Uterus (tissue), 2 donors: ENCODE measurements around the gene TP53I3.

ENCODE experiments used
- POLR2A ChIP-seq, 2 donors: fragments of 450-650 bp; IDR thresholded peaks; one replicate each; pipeline ENCODE4 v1.6.1; 2016; ENCODE audit warnings: antibody characterized with exemption in 2 of 2, mild to moderate bottlenecking in 1 of 2, moderate library complexity in 1 of 2
- TF ChIP-seq, protein P1 (sequence below), 4 experiments: fragments of 200-600 bp in 2 of 4; fragments of 450-650 bp in 2 of 4; sonication (generic) in 2 of 4; IDR thresholded peaks; one replicate each; pipeline ENCODE4 v1.5.1; 2016 to 2019; ENCODE audit warnings: antibody characterized with exemption in 4 of 4, mild to moderate bottlenecking in 2 of 4, moderate library complexity in 1 of 4

DNA sequence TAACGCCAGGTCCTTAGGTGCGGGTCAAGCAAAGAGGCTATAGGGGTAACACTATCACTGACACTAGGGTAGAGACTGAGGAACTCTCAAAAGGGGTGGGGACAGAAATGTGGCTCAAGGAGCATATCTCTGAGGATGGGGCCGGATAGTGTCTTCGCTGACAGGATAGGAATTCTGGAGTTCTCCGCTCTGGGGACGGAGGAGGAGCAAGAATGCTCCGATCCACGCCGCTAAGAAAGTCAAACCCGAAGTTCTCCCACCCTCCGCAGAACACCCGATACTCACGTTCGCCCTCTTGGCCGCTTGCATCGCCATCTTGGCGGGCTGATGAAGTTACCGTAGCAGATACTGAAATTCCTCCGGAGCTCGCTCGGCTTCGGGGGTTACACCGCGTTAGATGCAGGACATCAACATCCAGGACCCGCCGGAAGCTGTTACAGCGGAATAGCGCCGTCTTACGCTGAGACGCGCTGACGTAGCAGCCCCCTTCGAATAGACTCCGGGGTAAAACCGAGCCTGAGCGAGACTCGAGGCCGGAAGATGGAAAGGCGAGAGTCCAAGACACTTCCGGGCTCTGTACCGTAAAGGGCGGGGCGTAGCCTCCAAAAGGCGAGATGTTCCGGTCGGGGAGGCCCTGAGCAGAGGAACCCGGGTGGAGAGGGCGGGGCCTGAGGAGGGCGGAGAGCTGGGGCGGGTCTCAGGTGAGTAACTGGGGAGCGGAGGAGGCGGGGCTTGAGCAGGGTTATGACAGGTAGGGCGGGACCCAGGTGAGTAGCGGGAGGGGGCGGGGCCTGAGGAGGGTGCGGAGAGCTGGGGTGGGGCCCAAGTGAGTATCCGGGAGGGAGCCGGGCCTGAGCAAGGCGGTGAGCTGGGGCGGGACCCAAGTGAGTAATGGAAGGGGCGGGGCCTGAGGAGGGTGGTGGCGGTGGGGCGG lies 8.5 kb downstream of the TP53I3 start, which contains the start of gene SF3B6:
- TF ChIP-seq, protein P1, sequence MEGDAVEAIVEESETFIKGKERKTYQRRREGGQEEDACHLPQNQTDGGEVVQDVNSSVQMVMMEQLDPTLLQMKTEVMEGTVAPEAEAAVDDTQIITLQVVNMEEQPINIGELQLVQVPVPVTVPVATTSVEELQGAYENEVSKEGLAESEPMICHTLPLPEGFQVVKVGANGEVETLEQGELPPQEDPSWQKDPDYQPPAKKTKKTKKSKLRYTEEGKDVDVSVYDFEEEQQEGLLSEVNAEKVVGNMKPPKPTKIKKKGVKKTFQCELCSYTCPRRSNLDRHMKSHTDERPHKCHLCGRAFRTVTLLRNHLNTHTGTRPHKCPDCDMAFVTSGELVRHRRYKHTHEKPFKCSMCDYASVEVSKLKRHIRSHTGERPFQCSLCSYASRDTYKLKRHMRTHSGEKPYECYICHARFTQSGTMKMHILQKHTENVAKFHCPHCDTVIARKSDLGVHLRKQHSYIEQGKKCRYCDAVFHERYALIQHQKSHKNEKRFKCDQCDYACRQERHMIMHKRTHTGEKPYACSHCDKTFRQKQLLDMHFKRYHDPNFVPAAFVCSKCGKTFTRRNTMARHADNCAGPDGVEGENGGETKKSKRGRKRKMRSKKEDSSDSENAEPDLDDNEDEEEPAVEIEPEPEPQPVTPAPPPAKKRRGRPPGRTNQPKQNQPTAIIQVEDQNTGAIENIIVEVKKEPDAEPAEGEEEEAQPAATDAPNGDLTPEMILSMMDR (IDR thresholded peaks at IDR 0.05): peak in 2 of 4 experiments; percentile 21 to 28
- peak; percentile 51 to 70 for TF ChIP-seq POLR2A (IDR thresholded peaks at IDR 0.05)
